Neural cell (in vitro differentiated cells): ENCODE data around the gene UBAP2.

ENCODE experiments used
- EP300 ChIP-seq: fragments of 450-650 bp; conservative IDR thresholded peaks from 2 replicates; pipeline ENCODE4 v1.6.1; 2014; ENCODE audit warnings: antibody characterized with exemption, mild to moderate bottlenecking, moderate library complexity; ENCODE audit not compliant: poor library complexity, severe bottlenecking
- EZH2 ChIP-seq: fragments of 200-600, 300-800 bp; shearing (Covaris generic), sonication (generic); IDR thresholded peaks from 2 replicates; pipeline ENCODE4 v1.6.1; 2014; ENCODE audit warnings: antibody characterized with exemption, low read length, borderline replicate concordance, mild to moderate bottlenecking; ENCODE audit not compliant: insufficient read depth, poor library complexity, severe bottlenecking
- POLR2AphosphoS5 ChIP-seq: IDR thresholded peaks from 2 replicates; pipeline ENCODE4 v1.6.1; 2012
- RAD21 ChIP-seq: fragments of 450-650 bp; conservative IDR thresholded peaks from 2 replicates; pipeline ENCODE4 v1.6.1; 2014; ENCODE audit warnings: antibody characterized with exemption, mild to moderate bottlenecking, moderate library complexity
- TF ChIP-seq, protein P1 (sequence below): fragments of 450-650 bp; IDR thresholded peaks from 2 replicates; pipeline ENCODE4 v1.5.1; 2014; ENCODE audit warnings: antibody characterized with exemption, mild to moderate bottlenecking, moderate library complexity; ENCODE audit not compliant: poor library complexity, severe bottlenecking

GRCh38 chr9:33988219-33988890 is 60.3 kb downstream of the UBAP2 start:
- TF ChIP-seq EP300 (no peak), RAD21 (no peak), POLR2AphosphoS5 (no peak), EZH2 (no peak)
- TF ChIP-seq, protein P1, sequence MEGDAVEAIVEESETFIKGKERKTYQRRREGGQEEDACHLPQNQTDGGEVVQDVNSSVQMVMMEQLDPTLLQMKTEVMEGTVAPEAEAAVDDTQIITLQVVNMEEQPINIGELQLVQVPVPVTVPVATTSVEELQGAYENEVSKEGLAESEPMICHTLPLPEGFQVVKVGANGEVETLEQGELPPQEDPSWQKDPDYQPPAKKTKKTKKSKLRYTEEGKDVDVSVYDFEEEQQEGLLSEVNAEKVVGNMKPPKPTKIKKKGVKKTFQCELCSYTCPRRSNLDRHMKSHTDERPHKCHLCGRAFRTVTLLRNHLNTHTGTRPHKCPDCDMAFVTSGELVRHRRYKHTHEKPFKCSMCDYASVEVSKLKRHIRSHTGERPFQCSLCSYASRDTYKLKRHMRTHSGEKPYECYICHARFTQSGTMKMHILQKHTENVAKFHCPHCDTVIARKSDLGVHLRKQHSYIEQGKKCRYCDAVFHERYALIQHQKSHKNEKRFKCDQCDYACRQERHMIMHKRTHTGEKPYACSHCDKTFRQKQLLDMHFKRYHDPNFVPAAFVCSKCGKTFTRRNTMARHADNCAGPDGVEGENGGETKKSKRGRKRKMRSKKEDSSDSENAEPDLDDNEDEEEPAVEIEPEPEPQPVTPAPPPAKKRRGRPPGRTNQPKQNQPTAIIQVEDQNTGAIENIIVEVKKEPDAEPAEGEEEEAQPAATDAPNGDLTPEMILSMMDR = no peak
